Transverse colon (tissue), 4 donors: ENCODE data around the gene THOC7. TPM values are rescaled to one million over a fixed set of nuclear protein-coding genes. Genes with fewer than 3 reads are reported as not detected.

ENCODE experiments used
- DNase-seq: peaks from one replicate; pipeline ENCODE4 v3.0.0-alpha.2; 2019
- H3K27ac ChIP-seq, 4 donors: fragments of 200-600 bp; sonication (generic); 2 replicates each; pipeline ENCODE4 v1.5.1; 2016 to 2018; ENCODE audit warnings: inconsistent platforms in 4 of 4
- H3K27me3 ChIP-seq: fragments of 200-600 bp; sonication (generic); 2 replicates; pipeline ENCODE4 v1.5.1; 2017; ENCODE audit warnings: inconsistent platforms
- H3K36me3 ChIP-seq, 4 donors: fragments of 200-600 bp; sonication (generic); 2 replicates each; pipeline ENCODE4 v1.5.1; 2017 to 2019; ENCODE audit warnings: inconsistent platforms in 4 of 4
- H3K4me1 ChIP-seq, 4 donors: fragments of 200-600 bp; sonication (generic); 2 replicates each; pipeline ENCODE4 v1.5.1; 2017 to 2020; ENCODE audit warnings: inconsistent platforms in 4 of 4
- H3K4me3 ChIP-seq, 4 donors: fragments of 200-600 bp; sonication (generic); 1 replicate in 1 of 4; 2 replicates in 3 of 4; pipeline versions ENCODE4 v1.5.1 to v1.6.1; 2017 to 2019; ENCODE audit warnings: inconsistent platforms in 4 of 4
- H3K9me3 ChIP-seq, 2 donors: fragments of 200-600 bp; sonication (generic); 2 replicates each; pipeline ENCODE4 v1.5.1; 2017 to 2019; ENCODE audit warnings: inconsistent platforms in 2 of 2
- CTCF ChIP-seq, 5 experiments: fragments of 200-600 bp in 3 of 5; fragments of 450-650 bp in 2 of 5; sonication (generic) in 3 of 5; IDR thresholded peaks; 1 replicate in 2 of 5; 2 replicates in 3 of 5; pipeline ENCODE4 v1.5.1; 2016 to 2017; ENCODE audit warnings: antibody characterized with exemption in 5 of 5, inconsistent platforms in 3 of 5, mild to moderate bottlenecking in 2 of 5, moderate library complexity in 1 of 5
- EP300 ChIP-seq: sonication (generic); formaldehyde crosslinking; IDR thresholded peaks from one replicate; pipeline ENCODE4 v1.6.1; 2017; ENCODE audit warnings: antibody characterized with exemption, low read depth
- POLR2A ChIP-seq: fragments of 450-650 bp; IDR thresholded peaks from one replicate; pipeline ENCODE4 v1.6.1; 2016; ENCODE audit warnings: antibody characterized with exemption, mild to moderate bottlenecking, moderate library complexity
- POLR2AphosphoS5 ChIP-seq, 3 donors: sonication (generic); formaldehyde crosslinking; IDR thresholded peaks; one replicate each; pipeline ENCODE4 v1.6.1; 2016; ENCODE audit warnings: antibody characterized with exemption in 3 of 3
- WGBS, 2 donors: methylation state at CpG; one replicate each; pipeline ENCODE4 v1.1.5; 2018; ENCODE audit warnings: low coverage in 1 of 2; 5-methylcytosine and 5-hydroxymethylcytosine counted together
- in situ Hi-C, 4 donors: fragments of 200-750 bp; cut with MboI; loops; one replicate each; pipeline versions ENCODE4 v1.15.0 to v1.15.1; 2017; ENCODE audit warnings: low sequenced_read_pairs in 3 of 4, low pct_ligation_motif_present in 1 of 4, low pct_unique_long_range_greater_than_20kb in 1 of 4
- intact Hi-C: fragments of 100-400 bp; cut with DNase I; formaldehyde crosslinking; loops from one replicate; pipeline ENCODE4 v1.15.1; 2023; ENCODE audit warnings: low total_unique reads
- small RNA-seq, 4 donors: library from RNA; depleted of rRNA; stranded (forward); fragments of <200 nt; gene quantifications; one replicate each; pipeline ENCODE3, GENCODE V24; 2016
- total RNA-seq, 4 donors: library from RNA; depleted of rRNA; stranded (reverse); fragments of >200 nt; gene quantifications; one replicate each; pipeline ENCODE4 v1.1.0, GENCODE V29; 2016

Gene THOC7
- total RNA-seq, 4 donors from 2014 or later: 5.2 to 54.5 (median 40.8) TPM

DNA sequence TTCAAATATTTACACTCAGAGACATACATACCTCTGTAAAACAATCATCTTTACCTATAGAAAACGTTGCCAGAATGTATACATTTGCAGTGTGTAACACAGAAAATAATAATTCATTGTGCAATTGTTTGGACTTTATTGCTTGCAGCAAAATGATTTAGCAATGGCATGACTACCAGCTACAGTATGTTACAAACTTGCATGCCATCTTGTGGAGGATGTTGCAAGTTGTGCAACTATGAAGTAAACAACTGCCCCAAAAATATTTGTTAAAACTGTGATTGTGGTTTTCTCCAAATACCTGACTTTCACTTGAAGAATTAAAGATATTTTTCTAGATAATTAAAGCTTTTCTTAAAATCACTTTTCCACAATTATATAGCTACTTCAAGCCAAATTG lies 71.6 kb downstream of the THOC7 start:
- in situ Hi-C loops (no loop called here), intact Hi-C loops (no loop called here)
- no peaks in the 10 kb centered on the region for H3K9me3 ChIP-seq
- no peak for DNase-seq
- H3K36me3 ChIP-seq: no peaks in the 10 kb centered on the region
- no peaks in the 10 kb centered on the region for H3K27me3 ChIP-seq
- H3K27ac ChIP-seq: no peak overlapping the region
- peak in 3 of 5 experiments; percentile 17 to 29 (median 22) for TF ChIP-seq CTCF (IDR thresholded peaks at IDR 0.05)
- TF ChIP-seq EP300: no peak
- TF ChIP-seq POLR2A: no peak
- TF ChIP-seq POLR2AphosphoS5 (IDR thresholded peaks at IDR 0.05): no peak
- 0 to 7% methylated on average over 1 of the region's 1 CpG for WGBS, 2 donors
- no peaks in the 10 kb centered on the region for H3K4me1 ChIP-seq
- H3K4me3 ChIP-seq: no peak overlapping the region

Small RNA genes lying within 50 kb of the gene (small RNA-seq; reads per million reads assigned to genes)
- gene SCAANT1: 0 reads per million in 4 donors

Other genes starting within 250 kb of the THOC7 start
- gene SNTN, start 211.1 kb downstream of the THOC7 start, total RNA-seq: not detected
- gene C3orf49, start 44.5 kb downstream of the THOC7 start, total RNA-seq: not detected
- 100 to 1,000 TPM in 1 of 4 donors, 10 to 100 TPM in 3; 44.8 to 113 (median 51.0) TPM for gene ATXN7, start 62 bp upstream of the THOC7 start, total RNA-seq
- gene SCAANT1, start 48.6 kb upstream of the THOC7 start, total RNA-seq: not detected
- gene PSMD6, start 159.7 kb upstream of the THOC7 start, total RNA-seq: 10 to 100 TPM; 18.3 to 66.6 (median 47.8) TPM